GM18511 (cell line): Measurements from ENCODE around the gene PUSL1.

Source experiments
- ATAC-seq: cut with Tn5 transposase; IDR thresholded peaks from one replicate; pipeline ENCODE4 v1.9.1; 2021; ENCODE audit warnings: mild to moderate bottlenecking, moderate library complexity; ENCODE audit not compliant: unreplicated experiment

Gene PUSL1

GRCh38 chr1:1351511-1352427 is 43.4 kb downstream of the PUSL1 start:
- no peak for ATAC-seq

- ATAC-seq: no peak
Observed at GRCh38 chr1:1352786-1353388, 44.5 kb downstream of the PUSL1 start.

GRCh38 chr1:1353389-1354151 is 45.2 kb downstream of the PUSL1 start:
- ATAC-seq: no peak

GRCh38 chr1:1354271-1355247 is 46.2 kb downstream of the PUSL1 start:
- no peak for ATAC-seq

- ATAC-seq: no peak
Observed at GRCh38 chr1:1355416-1355815, 47.0 kb downstream of the PUSL1 start.

GRCh38 chr1:1356166-1356795 is 47.9 kb downstream of the PUSL1 start:
- ATAC-seq: no peak

DNA sequence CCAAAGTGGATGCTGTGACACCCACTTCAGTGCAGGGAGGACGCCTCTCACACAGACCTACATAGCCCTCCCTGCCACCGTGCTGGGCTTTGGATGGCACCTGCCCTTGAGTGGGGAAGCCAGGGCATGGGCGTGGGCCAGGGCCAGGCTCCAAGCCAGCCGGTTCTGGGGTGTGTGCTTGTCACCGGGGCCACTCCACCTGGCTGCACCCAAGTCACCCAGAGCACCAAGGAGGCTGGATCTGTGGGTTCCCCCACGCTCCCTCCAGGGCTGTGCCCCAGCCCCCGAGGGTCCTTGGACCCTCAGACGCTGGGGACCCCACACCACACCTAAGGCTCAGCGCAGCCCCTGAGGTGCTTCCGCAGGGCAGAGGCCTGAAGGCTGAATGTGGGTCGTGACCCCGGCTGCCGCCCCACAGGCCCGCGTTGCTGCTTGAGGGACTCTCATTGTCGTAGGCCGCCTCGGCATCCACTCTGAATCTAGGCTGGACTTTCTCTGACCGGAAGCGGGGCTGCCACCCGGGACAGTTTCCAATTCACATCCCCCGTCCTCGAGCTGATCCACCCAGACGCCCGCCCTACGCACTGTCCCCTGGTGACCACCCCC is 48.5 kb downstream of the PUSL1 start:
- ATAC-seq: no peak

- ATAC-seq: no peak
Observed at GRCh38 chr1:1357871-1358432, 49.6 kb downstream of the PUSL1 start.

DNA sequence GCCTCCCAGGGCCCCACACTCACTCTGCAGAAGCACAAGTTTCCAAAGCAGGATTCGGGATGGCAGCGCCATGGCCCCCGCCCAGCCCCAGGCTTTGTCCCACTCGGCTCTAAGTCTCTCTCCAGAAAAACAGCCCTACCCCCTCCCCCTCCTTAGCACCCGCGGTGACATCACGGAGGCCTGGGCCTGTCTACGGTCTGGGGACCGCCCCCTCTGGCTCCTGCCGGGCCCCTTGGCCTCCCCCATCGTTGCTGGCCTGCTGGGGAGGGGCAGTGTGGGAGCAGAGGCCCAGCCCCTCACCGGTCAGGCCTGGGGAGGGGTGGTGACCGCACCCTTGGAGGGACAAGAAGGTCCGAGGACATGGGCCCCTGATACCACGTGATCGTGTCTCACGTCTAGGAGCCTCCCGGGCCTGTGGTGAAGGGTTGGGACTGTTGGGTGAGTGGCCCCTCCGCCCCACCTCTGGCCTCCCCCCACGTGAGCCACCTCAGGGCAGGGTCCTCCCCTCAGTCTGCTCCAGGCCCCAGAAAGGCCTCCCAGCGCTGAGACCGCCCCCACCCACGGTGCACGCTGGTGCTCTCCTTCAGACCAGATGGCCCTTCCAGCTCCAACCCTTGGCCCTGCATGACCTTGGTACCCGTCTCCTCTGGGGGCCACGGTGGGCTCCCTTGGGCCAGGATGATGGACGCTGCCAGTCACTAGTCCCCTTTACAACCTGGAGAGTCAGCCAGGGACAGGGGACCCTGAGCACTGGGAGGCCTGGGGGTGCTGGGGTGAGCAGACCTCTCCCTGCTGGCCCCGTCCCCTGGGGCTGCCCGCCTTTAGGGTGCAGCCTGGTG is 50.3 kb downstream of the PUSL1 start, which contains the start of gene MXRA8:
TSS of gene MXRA8 (minus strand) at position 123 of the 839 bp plus-strand sequence. CDS start at position 72, 51 bp downstream.
- ATAC-seq: no peak

GRCh38 chr1:1359308-1359663 is 50.9 kb downstream of the PUSL1 start:
- ATAC-seq: no peak

GRCh38 chr1:1359664-1360468 is 51.5 kb downstream of the PUSL1 start:
- ATAC-seq: no peak

- ATAC-seq: no peak
Observed at GRCh38 chr1:1360506-1361169, 52.2 kb downstream of the PUSL1 start.
